ENCODE results near the gene C2orf68. TPM values are rescaled to one million over a fixed set of nuclear protein-coding genes. Genes with fewer than 3 reads are reported as not detected.

The C2orf68 gene
- total and polyA plus RNA-seq, 4 donors, result 15.5 to 35.2 (median 21.4) TPM

DNA sequence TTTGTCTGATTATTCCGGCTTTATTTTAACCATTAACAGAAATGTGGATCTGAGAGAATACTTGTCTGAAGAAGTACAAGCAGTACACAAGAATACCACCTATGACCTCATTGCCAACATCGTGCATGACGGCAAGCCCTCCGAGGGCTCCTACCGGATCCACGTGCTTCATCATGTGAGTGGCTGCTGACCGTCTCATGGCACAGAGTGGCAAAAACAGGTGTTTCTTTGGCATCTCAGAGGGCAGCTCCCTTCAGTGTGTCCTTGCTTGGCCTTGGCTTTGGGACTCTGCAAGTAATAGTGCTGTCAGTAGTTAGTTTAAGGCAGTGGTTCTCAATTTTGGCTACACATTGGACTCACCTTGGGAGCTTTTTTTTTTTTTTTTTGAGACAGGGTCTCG is 33.0 kb upstream of the C2orf68 start:
- Histone ChIP-seq H3K9me3 (ENCODE audit: control insufficient read depth, low read length) (no peaks in the 10 kb centered on the region), H3K27me3 (ENCODE audit: control insufficient read depth in 1 of 2, insufficient read depth in 2 of 2, low read length in 1 of 2) (no peaks in the 10 kb centered on the region), H3K4me1 (ENCODE audit: control insufficient read depth in 1 of 2, insufficient read depth in 2 of 2, low read length in 2 of 2) (no peaks in the 10 kb centered on the region), H3K27ac (ENCODE audit: low read depth in 1 of 2, low read length in 2 of 2) (no peak overlapping the region), H3K4me3 (ENCODE audit: low read length in 2 of 2) (no peak overlapping the region), H3K36me3 (ENCODE audit: control insufficient read depth in 1 of 2, insufficient read depth in 2 of 2, low read length in 1 of 2) (peaks cover 7% of the 10 kb centered on the region in 2 donors)
- ATAC-seq (ENCODE audit: low FRiP score), result no peak
- no peak for DNase-seq
- intact Hi-C loops (cut with DNase I), result loop anchor here in 1 of 2 donors (10.0 kb wide), 1 partner anchor 150 kb away; no protein-coding TSS in a partner anchor
- WGBS, 2 donors, result 94 to 96% methylated on average over 7 to 8 of the region's 8 CpGs

DNA sequence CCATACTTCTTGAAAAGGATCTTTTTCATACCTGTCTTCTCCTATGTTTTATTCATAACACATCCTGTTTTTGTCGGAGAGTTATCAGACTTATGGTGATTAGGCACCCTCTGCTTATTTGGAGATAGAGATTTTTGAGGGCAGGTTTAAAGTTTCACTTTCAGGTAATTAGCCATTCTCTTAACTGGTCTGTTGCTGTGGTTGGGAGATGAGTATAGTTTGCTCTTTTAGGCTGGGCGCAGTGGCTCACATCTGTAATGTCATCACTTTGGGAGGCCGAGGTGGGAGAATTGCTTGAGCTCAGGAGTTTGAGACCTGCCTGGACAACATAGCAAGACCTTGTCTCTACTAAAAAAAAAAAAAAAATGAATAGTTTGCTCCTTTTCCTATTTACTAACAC is 30.9 kb upstream of the C2orf68 start:
- Histone ChIP-seq H3K4me3 (ENCODE audit: low read length in 2 of 2) (no peak overlapping the region), H3K27ac (ENCODE audit: low read depth in 1 of 2, low read length in 2 of 2) (no peak overlapping the region), H3K36me3 (ENCODE audit: control insufficient read depth in 1 of 2, insufficient read depth in 2 of 2, low read length in 1 of 2) (peaks cover 10 to 12% of the 10 kb centered on the region in 2 donors), H3K27me3 (ENCODE audit: control insufficient read depth in 1 of 2, insufficient read depth in 2 of 2, low read length in 1 of 2) (no peaks in the 10 kb centered on the region), H3K9me3 (ENCODE audit: control insufficient read depth, low read length) (no peaks in the 10 kb centered on the region), H3K4me1 (ENCODE audit: control insufficient read depth in 1 of 2, insufficient read depth in 2 of 2, low read length in 2 of 2) (no peaks in the 10 kb centered on the region)
- ATAC-seq (ENCODE audit: low FRiP score) (no peak), DNase-seq (no peak)
- 94 to 96% methylated on average over 3 of the region's 3 CpGs for WGBS, 2 donors
- intact Hi-C loops (cut with DNase I), result loop anchor here in 1 of 2 donors (10.0 kb wide), 1 partner anchor 152 kb away; no protein-coding TSS in a partner anchor

DNA sequence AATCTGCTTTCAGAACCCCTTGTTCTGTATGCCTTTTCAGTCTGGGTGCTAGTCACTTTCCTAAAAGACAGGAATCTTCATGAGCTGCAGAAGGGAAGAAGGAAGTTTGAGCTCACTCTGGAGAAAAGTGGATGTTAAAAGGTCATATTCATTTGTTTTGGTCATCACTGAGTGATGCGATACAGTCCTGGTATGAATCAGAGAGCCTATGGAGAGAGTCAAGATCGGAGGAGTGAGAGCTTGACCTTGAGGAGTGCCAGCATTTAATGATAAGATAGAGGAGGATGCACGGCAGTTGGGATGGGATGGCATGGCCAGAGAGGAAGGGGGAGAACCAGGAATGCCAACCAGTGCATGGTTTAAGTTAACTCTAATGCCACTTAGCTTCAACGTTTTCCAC is 23.8 kb upstream of the C2orf68 start:
- intact Hi-C loops (cut with DNase I), result loop anchor here (5.0 to 10.0 kb wide), 3 partner anchors 72 to 439 kb away; no protein-coding TSS in a partner anchor
- H3K36me3 ChIP-seq (ENCODE audit: control insufficient read depth in 1 of 2, insufficient read depth in 2 of 2, low read length in 1 of 2), result peaks cover 9 to 11% of the 10 kb centered on the region in 2 donors
- no peak for ATAC-seq (ENCODE audit: low FRiP score)

DNA sequence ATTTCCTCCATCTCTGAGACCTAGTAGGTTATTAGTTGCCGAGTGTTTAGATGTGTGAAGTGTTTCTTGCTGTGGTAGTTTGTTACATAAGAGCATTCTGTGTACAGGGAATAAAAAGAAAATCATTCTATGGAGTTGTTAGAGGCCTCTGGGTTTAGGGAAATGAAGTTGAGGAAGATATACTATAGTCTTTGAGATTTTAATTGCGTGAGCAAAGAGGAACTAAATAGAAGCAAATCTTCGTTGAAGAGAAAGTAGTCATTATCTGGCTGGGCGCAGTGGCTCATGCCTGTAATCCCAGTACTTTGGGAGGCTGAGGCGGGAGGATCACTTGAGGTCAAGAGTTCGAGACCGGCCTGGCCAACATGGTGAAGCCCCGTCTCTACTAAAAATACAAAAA is 23.1 kb upstream of the C2orf68 start:
- ATAC-seq (ENCODE audit: low FRiP score), result no peak
- Histone ChIP-seq H3K27me3 (ENCODE audit: control insufficient read depth in 1 of 2, insufficient read depth in 2 of 2, low read length in 1 of 2) (no peaks in the 10 kb centered on the region), H3K9me3 (ENCODE audit: control insufficient read depth, low read length) (no peaks in the 10 kb centered on the region), H3K27ac (ENCODE audit: low read depth in 1 of 2, low read length in 2 of 2) (no peak overlapping the region), H3K36me3 (ENCODE audit: control insufficient read depth in 1 of 2, insufficient read depth in 2 of 2, low read length in 1 of 2) (peaks cover 8 to 11% of the 10 kb centered on the region in 2 donors), H3K4me3 (ENCODE audit: low read length in 2 of 2) (no peak overlapping the region), H3K4me1 (ENCODE audit: control insufficient read depth in 1 of 2, insufficient read depth in 2 of 2, low read length in 2 of 2) (no peaks in the 10 kb centered on the region)
- WGBS, 2 donors, result 85 to 86% methylated on average over 8 of the region's 8 CpGs
- intact Hi-C loops (cut with DNase I), result loop anchor here (5.0 to 10.0 kb wide), 3 partner anchors 72 to 440 kb away; no protein-coding TSS in a partner anchor
- DNase-seq, result no peak

More for the DNA sequence above, 23.8 kb upstream of the C2orf68 start:
- H3K4me3 ChIP-seq (ENCODE audit: low read length in 2 of 2), result no peak overlapping the region
- H3K27me3 ChIP-seq (ENCODE audit: control insufficient read depth in 1 of 2, insufficient read depth in 2 of 2, low read length in 1 of 2), result no peaks in the 10 kb centered on the region
- DNase-seq, result no peak
- H3K4me1 ChIP-seq (ENCODE audit: control insufficient read depth in 1 of 2, insufficient read depth in 2 of 2, low read length in 2 of 2), result no peaks in the 10 kb centered on the region
- WGBS, 2 donors, result 52 to 57% methylated on average over 4 of the region's 4 CpGs
- H3K9me3 ChIP-seq (ENCODE audit: control insufficient read depth, low read length), result no peaks in the 10 kb centered on the region
- H3K27ac ChIP-seq (ENCODE audit: low read depth in 1 of 2, low read length in 2 of 2), result no peak overlapping the region

DNA sequence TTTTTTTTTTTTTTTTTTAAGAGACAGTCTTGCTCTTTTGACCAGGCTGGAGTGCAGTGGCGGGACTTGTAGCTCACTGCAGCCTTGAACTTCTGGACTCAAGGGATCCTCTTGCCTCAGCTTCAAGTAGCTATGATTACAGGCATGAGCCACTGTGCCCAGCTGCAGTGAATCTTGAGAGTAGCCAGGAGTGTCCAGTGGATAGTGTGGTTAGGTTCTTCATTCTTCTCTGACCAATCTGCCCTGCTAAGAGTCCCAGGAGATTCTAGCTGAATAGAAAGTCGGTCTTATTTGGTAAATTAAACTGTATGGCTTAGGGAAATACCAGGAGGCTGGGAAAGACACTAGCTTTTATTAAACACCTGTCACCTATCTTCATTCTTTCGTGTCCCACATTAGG is 19.4 kb upstream of the C2orf68 start:
- no peak for ATAC-seq (ENCODE audit: low FRiP score)
- no peaks in the 10 kb centered on the region for H3K4me1 ChIP-seq (ENCODE audit: control insufficient read depth in 1 of 2, insufficient read depth in 2 of 2, low read length in 2 of 2)
- no peak overlapping the region for H3K4me3 ChIP-seq (ENCODE audit: low read length in 2 of 2)
- no peaks in the 10 kb centered on the region for H3K27me3 ChIP-seq (ENCODE audit: control insufficient read depth in 1 of 2, insufficient read depth in 2 of 2, low read length in 1 of 2)
- DNase-seq, result no peak
- no peak overlapping the region for H3K27ac ChIP-seq (ENCODE audit: low read depth in 1 of 2, low read length in 2 of 2)
- H3K36me3 ChIP-seq (ENCODE audit: control insufficient read depth in 1 of 2, insufficient read depth in 2 of 2, low read length in 1 of 2), result peaks cover 5 to 10% of the 10 kb centered on the region in 2 donors
- H3K9me3 ChIP-seq (ENCODE audit: control insufficient read depth, low read length), result no peaks in the 10 kb centered on the region
- intact Hi-C loops (cut with DNase I), result loop anchor here in 1 of 2 donors (10.0 kb wide), 1 partner anchor 443 kb away; no protein-coding TSS in a partner anchor
- WGBS, 2 donors, result 89 to 92% methylated on average over 3 of the region's 3 CpGs

DNA sequence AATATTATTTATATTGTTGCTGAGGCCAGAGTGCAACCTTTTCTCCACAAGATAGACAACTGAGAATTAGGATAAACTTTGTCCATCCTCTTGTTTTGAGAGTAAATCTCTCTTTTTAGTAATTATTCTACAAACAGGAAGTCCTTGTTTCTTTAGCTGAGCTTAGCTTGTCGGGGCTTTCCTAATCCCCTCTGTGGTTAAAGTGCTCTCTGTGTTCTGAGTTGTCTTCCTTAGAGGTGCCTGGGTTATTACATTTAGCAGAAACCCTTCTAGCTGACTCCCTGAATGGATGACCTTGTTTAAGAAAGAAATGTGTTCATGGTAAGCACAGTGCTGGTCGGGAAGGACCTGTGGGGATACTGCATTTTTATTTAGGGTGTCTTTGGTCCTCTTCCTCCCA is 16.8 kb upstream of the C2orf68 start:
- no peak overlapping the region for H3K27ac ChIP-seq (ENCODE audit: low read depth in 1 of 2, low read length in 2 of 2)
- no peaks in the 10 kb centered on the region for H3K27me3 ChIP-seq (ENCODE audit: control insufficient read depth in 1 of 2, insufficient read depth in 2 of 2, low read length in 1 of 2)
- DNase-seq (no peak), ATAC-seq (ENCODE audit: low FRiP score) (no peak)
- no peak overlapping the region for H3K4me3 ChIP-seq (ENCODE audit: low read length in 2 of 2)
- intact Hi-C loops (cut with DNase I), result no loop called here
- 60% methylated on average over 2 of the region's 2 CpGs for WGBS, 2 donors
- H3K36me3 ChIP-seq (ENCODE audit: control insufficient read depth in 1 of 2, insufficient read depth in 2 of 2, low read length in 1 of 2), result peaks cover 7 to 15% of the 10 kb centered on the region in 2 donors
- no peaks in the 10 kb centered on the region for H3K4me1 ChIP-seq (ENCODE audit: control insufficient read depth in 1 of 2, insufficient read depth in 2 of 2, low read length in 2 of 2)
- no peaks in the 10 kb centered on the region for H3K9me3 ChIP-seq (ENCODE audit: control insufficient read depth, low read length)

DNA sequence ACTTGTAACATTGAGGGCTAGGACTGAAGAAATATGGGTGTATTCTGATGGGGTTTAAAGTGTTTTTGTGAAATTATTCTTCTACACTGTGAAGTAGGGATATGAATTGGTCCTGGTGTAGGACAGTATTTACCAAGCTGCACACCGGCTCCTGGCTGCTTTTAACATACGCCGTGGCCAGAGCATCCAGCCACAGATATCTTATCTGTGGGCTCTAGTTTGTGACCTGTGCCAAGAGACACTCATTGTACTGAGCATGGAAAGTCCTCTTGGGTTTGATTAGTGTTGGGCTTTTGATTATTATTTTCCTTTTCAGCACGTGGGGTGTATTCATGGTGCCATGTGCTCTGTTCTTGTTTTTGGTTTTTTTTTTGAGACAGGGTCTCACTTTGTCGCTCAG is 12.1 kb upstream of the C2orf68 start:
- Histone ChIP-seq H3K27me3 (ENCODE audit: control insufficient read depth in 1 of 2, insufficient read depth in 2 of 2, low read length in 1 of 2) (no peaks in the 10 kb centered on the region), H3K4me1 (ENCODE audit: control insufficient read depth in 1 of 2, insufficient read depth in 2 of 2, low read length in 2 of 2) (no peaks in the 10 kb centered on the region), H3K9me3 (ENCODE audit: control insufficient read depth, low read length) (no peaks in the 10 kb centered on the region), H3K36me3 (ENCODE audit: control insufficient read depth in 1 of 2, insufficient read depth in 2 of 2, low read length in 1 of 2) (peaks cover 7 to 11% of the 10 kb centered on the region in 2 donors), H3K4me3 (ENCODE audit: low read length in 2 of 2) (no peak overlapping the region), H3K27ac (ENCODE audit: low read depth in 1 of 2, low read length in 2 of 2) (no peak overlapping the region)
- WGBS, 2 donors, result 69 to 75% methylated on average over 5 of the region's 5 CpGs
- intact Hi-C loops (cut with DNase I), result no loop called here
- ATAC-seq (ENCODE audit: low FRiP score) (no peak), DNase-seq (no peak)

DNA sequence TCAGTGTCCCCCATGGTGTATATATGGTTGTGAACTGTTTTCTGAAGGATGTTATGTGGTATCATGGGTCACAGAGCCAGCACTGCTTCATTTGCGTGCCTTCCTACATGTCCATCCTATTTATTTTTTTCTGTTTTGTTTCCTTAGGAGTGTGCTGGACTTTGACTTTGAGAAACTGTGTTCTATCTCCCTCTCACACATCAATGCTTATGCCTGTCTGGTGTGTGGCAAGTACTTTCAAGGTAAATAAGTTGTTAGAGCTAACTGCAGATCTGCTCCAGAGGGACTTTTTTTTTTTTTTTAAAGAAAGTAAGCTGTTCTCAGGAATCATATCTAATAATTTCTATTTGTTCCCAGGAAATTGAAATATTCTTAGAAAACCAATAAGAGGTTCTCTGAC is 9.5 kb upstream of the C2orf68 start:
- 89 to 91% methylated on average over 1 of the region's 1 CpG for WGBS, 2 donors
- Histone ChIP-seq H3K27ac (ENCODE audit: low read depth in 1 of 2, low read length in 2 of 2) (no peak overlapping the region), H3K36me3 (ENCODE audit: control insufficient read depth in 1 of 2, insufficient read depth in 2 of 2, low read length in 1 of 2) (peaks cover 2 to 11% of the 10 kb centered on the region in 2 donors), H3K27me3 (ENCODE audit: control insufficient read depth in 1 of 2, insufficient read depth in 2 of 2, low read length in 1 of 2) (no peaks in the 10 kb centered on the region), H3K4me3 (ENCODE audit: low read length in 2 of 2) (no peak overlapping the region), H3K9me3 (ENCODE audit: control insufficient read depth, low read length) (no peaks in the 10 kb centered on the region), H3K4me1 (ENCODE audit: control insufficient read depth in 1 of 2, insufficient read depth in 2 of 2, low read length in 2 of 2) (no peaks in the 10 kb centered on the region)
- intact Hi-C loops (cut with DNase I), result no loop called here
- no peak for DNase-seq
- ATAC-seq (ENCODE audit: low FRiP score), result no peak

DNA sequence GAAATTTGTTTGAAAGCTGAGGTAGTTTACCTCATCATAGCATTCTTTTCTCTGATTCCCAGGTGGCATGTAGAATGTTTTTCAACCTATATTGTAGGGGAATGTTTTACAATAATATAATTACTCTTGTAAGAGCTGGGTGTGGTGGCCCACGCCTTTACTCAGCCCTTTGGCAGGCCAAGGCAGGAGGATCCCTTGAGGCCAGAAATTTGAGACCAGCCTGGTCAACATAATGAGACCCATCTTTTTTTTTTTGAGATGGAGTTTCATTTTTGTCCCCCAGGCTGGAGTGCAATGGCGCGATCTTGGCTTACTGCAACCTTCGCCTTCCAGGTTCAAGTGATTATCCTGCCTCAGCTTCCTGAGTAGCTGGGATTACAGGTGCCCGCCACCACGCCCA is 7.8 kb upstream of the C2orf68 start:
- Histone ChIP-seq H3K9me3 (ENCODE audit: control insufficient read depth, low read length) (no peaks in the 10 kb centered on the region), H3K36me3 (ENCODE audit: control insufficient read depth in 1 of 2, insufficient read depth in 2 of 2, low read length in 1 of 2) (peaks cover 2 to 4% of the 10 kb centered on the region in 2 donors), H3K4me3 (ENCODE audit: low read length in 2 of 2) (no peak overlapping the region), H3K27ac (ENCODE audit: low read depth in 1 of 2, low read length in 2 of 2) (no peak overlapping the region), H3K4me1 (ENCODE audit: control insufficient read depth in 1 of 2, insufficient read depth in 2 of 2, low read length in 2 of 2) (no peaks in the 10 kb centered on the region), H3K27me3 (ENCODE audit: control insufficient read depth in 1 of 2, insufficient read depth in 2 of 2, low read length in 1 of 2) (no peaks in the 10 kb centered on the region)
- intact Hi-C loops (cut with DNase I), result loop anchor here in 1 of 2 donors (5.0 kb wide), 2 partner anchors 57 to 573 kb away; partner anchors contain the start of gene GGCX
- DNase-seq, result no peak
- 90 to 93% methylated on average over 6 of the region's 6 CpGs for WGBS, 2 donors
- ATAC-seq (ENCODE audit: low FRiP score), result no peak
